HUES6 (cell line): Measurements from ENCODE around the gene RCE1.

Source experiments
- H3K27ac ChIP-seq: 2 replicates; pipeline ENCODE4 v1.7.0; 2013; ENCODE audit warnings: low read depth, mild to moderate bottlenecking, low read length, inconsistent platforms
- H3K27me3 ChIP-seq: 2 replicates; pipeline ENCODE4 v1.6.1; 2013; ENCODE audit warnings: low read length; ENCODE audit not compliant: control insufficient read depth, insufficient read depth
- H3K36me3 ChIP-seq: 2 replicates; pipeline ENCODE4 v1.6.1; 2013; ENCODE audit warnings: low read length; ENCODE audit not compliant: control insufficient read depth, insufficient read depth
- H3K4me1 ChIP-seq: 2 replicates; pipeline ENCODE4 v1.6.1; 2013; ENCODE audit warnings: low read length; ENCODE audit not compliant: control insufficient read depth, insufficient read depth
- H3K4me3 ChIP-seq: 2 replicates; pipeline ENCODE4 v1.5.1; 2013; ENCODE audit warnings: low read depth, low read length
- H3K9ac ChIP-seq: one replicate; pipeline ENCODE4 v1.6.1; 2013; ENCODE audit warnings: mild to moderate bottlenecking, low read length
- H3K9me3 ChIP-seq: 2 replicates; pipeline ENCODE4 v1.6.1; 2013; ENCODE audit warnings: low read depth, low read length; ENCODE audit not compliant: control insufficient read depth, insufficient read depth

RCE1 gene

GRCh38 chr11:66875378-66875777, 32.1 kb downstream of the RCE1 start:
- Histone ChIP-seq H3K4me1 (peaks cover 6% of the 10 kb centered on the region), H3K36me3 (peaks cover 3% of the 10 kb centered on the region; the same call in 1 of the 2 replicates), H3K9me3 (no peaks in the 10 kb centered on the region), H3K27me3 (no peaks in the 10 kb centered on the region), H3K4me3 (no peak overlapping the region), H3K9ac (no peak overlapping the region), H3K27ac (no peak overlapping the region)

DNA sequence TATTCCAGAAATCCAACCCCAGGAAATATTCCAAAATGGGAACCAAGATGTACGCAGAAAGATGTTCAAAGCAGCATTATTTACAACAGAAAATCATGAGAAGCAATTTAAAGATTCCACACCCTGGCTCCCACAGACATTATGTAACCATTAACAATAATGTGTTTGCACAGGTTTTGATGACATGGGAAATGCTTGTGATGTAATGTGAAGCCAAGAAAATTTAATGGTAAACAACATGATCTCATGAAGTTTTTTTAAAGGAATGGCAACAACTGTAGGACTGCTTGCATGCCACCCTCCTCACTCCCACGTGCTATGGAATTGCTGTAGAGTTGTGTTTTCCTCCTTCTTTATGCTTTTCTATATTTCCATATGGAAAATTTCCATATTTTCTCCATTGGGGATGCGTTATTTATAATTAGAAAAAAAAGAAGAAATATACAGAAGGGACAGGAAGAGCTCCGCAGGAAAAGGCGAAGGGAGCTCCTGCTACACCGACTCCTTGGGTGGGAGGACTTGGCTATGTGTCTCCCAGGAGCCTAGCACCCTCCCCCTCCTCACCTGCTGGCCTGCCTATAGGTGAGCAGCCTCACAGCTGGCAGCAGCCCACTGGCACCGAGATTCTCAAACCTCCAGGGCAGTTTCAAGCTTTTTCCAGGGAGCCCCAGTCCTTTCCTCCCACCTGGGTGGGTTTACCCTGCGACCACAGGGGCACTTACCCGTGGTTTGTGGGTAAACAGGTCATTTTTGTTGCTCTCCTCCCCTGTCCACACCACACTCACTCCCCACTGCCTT, 34.5 kb downstream of the RCE1 start:
- H3K27ac ChIP-seq, result no peak overlapping the region
- no peaks in the 10 kb centered on the region for H3K36me3 ChIP-seq
- H3K4me3 ChIP-seq, result no peak overlapping the region
- no peak overlapping the region for H3K9ac ChIP-seq
- no peaks in the 10 kb centered on the region for H3K27me3 ChIP-seq
- H3K4me1 ChIP-seq, result peaks cover 24% of the 10 kb centered on the region
- no peaks in the 10 kb centered on the region for H3K9me3 ChIP-seq

- Histone ChIP-seq H3K27ac (no peak overlapping the region), H3K27me3 (no peaks in the 10 kb centered on the region), H3K4me3 (no peak overlapping the region), H3K9me3 (no peaks in the 10 kb centered on the region), H3K36me3 (no peaks in the 10 kb centered on the region), H3K4me1 (peaks cover 30% of the 10 kb centered on the region), H3K9ac (no peak overlapping the region)
Observed at GRCh38 chr11:66878474-66878873, 35.2 kb downstream of the RCE1 start.

DNA sequence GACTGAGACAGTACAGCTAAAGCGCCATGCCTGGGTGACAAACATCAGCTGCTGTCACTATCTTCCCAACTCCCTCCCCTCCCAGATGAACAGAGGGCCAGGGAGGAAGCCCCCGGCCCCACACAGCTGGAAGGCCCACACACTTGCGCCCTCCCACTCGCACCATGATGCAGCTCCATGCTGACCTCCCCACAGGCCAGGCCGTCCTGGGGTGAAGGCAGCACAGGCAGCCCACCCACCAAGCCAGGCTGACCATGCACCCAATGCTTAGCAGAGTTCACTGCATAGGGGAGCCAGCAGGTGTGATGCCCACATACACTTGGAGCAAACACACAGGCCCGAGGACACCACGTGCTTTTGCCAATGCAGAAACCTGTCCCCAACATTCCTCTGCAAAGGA, 35.8 kb downstream of the RCE1 start:
- no peaks in the 10 kb centered on the region for H3K9me3 ChIP-seq
- H3K4me3 ChIP-seq, result no peak overlapping the region
- peaks cover 31% of the 10 kb centered on the region for H3K4me1 ChIP-seq
- no peaks in the 10 kb centered on the region for H3K36me3 ChIP-seq
- no peak overlapping the region for H3K9ac ChIP-seq
- H3K27me3 ChIP-seq, result no peaks in the 10 kb centered on the region
- no peak overlapping the region for H3K27ac ChIP-seq

- H3K9me3 ChIP-seq, result no peaks in the 10 kb centered on the region
- H3K4me1 ChIP-seq, result peaks cover 31% of the 10 kb centered on the region
- no peaks in the 10 kb centered on the region for H3K36me3 ChIP-seq
- no peak overlapping the region for H3K27ac ChIP-seq
- no peak overlapping the region for H3K4me3 ChIP-seq
- H3K9ac ChIP-seq, result no peak overlapping the region
- no peaks in the 10 kb centered on the region for H3K27me3 ChIP-seq
Observed at GRCh38 chr11:66879583-66879982, 36.3 kb downstream of the RCE1 start.

DNA sequence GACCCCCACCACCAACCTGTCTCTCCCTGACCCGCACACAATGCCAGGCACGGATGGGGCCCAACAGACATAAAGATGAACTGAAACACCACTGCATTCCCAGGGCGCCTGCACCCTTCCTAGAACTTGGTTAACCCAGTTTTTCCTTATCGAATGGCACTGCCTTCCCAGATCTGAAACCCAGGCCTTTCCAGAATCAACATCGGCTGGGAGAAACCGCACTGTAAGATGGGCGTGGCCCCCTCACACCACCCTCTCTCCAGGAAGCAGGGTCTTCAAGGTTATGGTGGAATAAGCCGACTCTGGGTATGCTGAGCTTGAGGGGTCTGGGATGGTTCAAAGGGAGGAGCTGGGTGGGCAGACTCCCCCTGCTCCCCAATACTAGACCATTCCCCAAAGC, 36.8 kb downstream of the RCE1 start:
- no peaks in the 10 kb centered on the region for H3K27me3 ChIP-seq
- H3K27ac ChIP-seq, result no peak overlapping the region
- no peaks in the 10 kb centered on the region for H3K9me3 ChIP-seq
- H3K9ac ChIP-seq, result no peak overlapping the region
- H3K4me3 ChIP-seq, result no peak overlapping the region
- H3K4me1 ChIP-seq, result peaks cover 31% of the 10 kb centered on the region
- no peaks in the 10 kb centered on the region for H3K36me3 ChIP-seq

- H3K27me3 ChIP-seq, result no peaks in the 10 kb centered on the region
- H3K9me3 ChIP-seq, result no peaks in the 10 kb centered on the region
- H3K27ac ChIP-seq, result no peak overlapping the region
- peaks cover 31% of the 10 kb centered on the region for H3K4me1 ChIP-seq
- no peak overlapping the region for H3K4me3 ChIP-seq
- no peaks in the 10 kb centered on the region for H3K36me3 ChIP-seq
- no peak overlapping the region for H3K9ac ChIP-seq
Observed at GRCh38 chr11:66880496-66881450, 37.5 kb downstream of the RCE1 start.

GRCh38 chr11:66881451-66881835, 38.2 kb downstream of the RCE1 start:
- Histone ChIP-seq H3K27me3 (no peaks in the 10 kb centered on the region), H3K9ac (no peak overlapping the region), H3K4me1 (peaks cover 35% of the 10 kb centered on the region)

GRCh38 chr11:66881927-66882452, 38.7 kb downstream of the RCE1 start:
- Histone ChIP-seq H3K4me1 (peaks cover 34% of the 10 kb centered on the region), H3K4me3 (no peak overlapping the region), H3K36me3 (no peaks in the 10 kb centered on the region), H3K9ac (no peak overlapping the region), H3K27ac (no peak overlapping the region), H3K27me3 (no peaks in the 10 kb centered on the region), H3K9me3 (no peaks in the 10 kb centered on the region)

More at GRCh38 chr11:66881451-66881835, 38.2 kb downstream of the RCE1 start:
- Histone ChIP-seq H3K27ac (no peak overlapping the region), H3K36me3 (no peaks in the 10 kb centered on the region), H3K4me3 (no peak overlapping the region), H3K9me3 (no peaks in the 10 kb centered on the region)

GRCh38 chr11:66882561-66883015, 39.3 kb downstream of the RCE1 start:
- Histone ChIP-seq H3K9ac (no peak overlapping the region), H3K4me1 (peaks cover 34% of the 10 kb centered on the region)

More at GRCh38 chr11:66882561-66883015, 39.3 kb downstream of the RCE1 start:
- Histone ChIP-seq H3K27ac (0 out of 2 replicates have a peak overlapping the region, but pooled peaks have one; percentile 16), H3K4me3 (no peak overlapping the region), H3K9me3 (no peaks in the 10 kb centered on the region), H3K36me3 (no peaks in the 10 kb centered on the region), H3K27me3 (no peaks in the 10 kb centered on the region)
